Measurements from ENCODE around the gene FAXDC2.

Gene FAXDC2

GRCh38 chr5:154795235-154795596 is 55.2 kb downstream of the FAXDC2 start:
- TF ChIP-seq CTCF (IDR thresholded peaks at IDR 0.05; ENCODE audit: low read depth, low read length) = no peak

GRCh38 chr5:154794525-154795234 is 55.7 kb downstream of the FAXDC2 start:
- no peak for TF ChIP-seq CTCF (IDR thresholded peaks at IDR 0.05; ENCODE audit: low read depth, low read length)
- no peak overlapping the region for H3K4me3 ChIP-seq (ENCODE audit: low read depth, low read length)

More at GRCh38 chr5:154795235-154795596, 55.2 kb downstream of the FAXDC2 start:
- no peak overlapping the region for H3K4me3 ChIP-seq (ENCODE audit: low read depth, low read length)

- H3K4me3 ChIP-seq (ENCODE audit: low read depth, low read length) = no peak overlapping the region
- no peak for TF ChIP-seq CTCF (IDR thresholded peaks at IDR 0.05; ENCODE audit: low read depth, low read length)
These were observed 56.5 kb downstream of the FAXDC2 start for GRCh38 chr5:154793599-154794524.

GRCh38 chr5:154791535-154791934 is 58.9 kb downstream of the FAXDC2 start:
- no peak for TF ChIP-seq CTCF (IDR thresholded peaks at IDR 0.05; ENCODE audit: low read depth, low read length)
- H3K4me3 ChIP-seq (ENCODE audit: low read depth, low read length) = no peak overlapping the region

- no peak for TF ChIP-seq CTCF (IDR thresholded peaks at IDR 0.05; ENCODE audit: low read depth, low read length)
- H3K4me3 ChIP-seq (ENCODE audit: low read depth, low read length) = no peak overlapping the region
These were observed 62.2 kb downstream of the FAXDC2 start for GRCh38 chr5:154788212-154788611.

- no peak overlapping the region for H3K4me3 ChIP-seq (ENCODE audit: low read depth, low read length)
- TF ChIP-seq CTCF (IDR thresholded peaks at IDR 0.05; ENCODE audit: low read depth, low read length) = no peak
These were observed 64.0 kb downstream of the FAXDC2 start for GRCh38 chr5:154786414-154786813.

GRCh38 chr5:154784856-154785255 is 65.5 kb downstream of the FAXDC2 start:
- no peak for TF ChIP-seq CTCF (IDR thresholded peaks at IDR 0.05; ENCODE audit: low read depth, low read length)
- H3K4me3 ChIP-seq (ENCODE audit: low read depth, low read length) = no peak overlapping the region
